T1000 (cell line): ENCODE measurements around the gene THSD4.
"Not testable (repeated sequence)": the region's sequence is repeated elsewhere in the genome, so short reads cannot be mapped to it uniquely, and the experiment has no call there.

ENCODE experiments used
- DNase-seq: peaks from one replicate; lab custom pipeline; 2025; ENCODE audit warnings: mixed read lengths; lab: John Stamatoyannopoulos, UW

Gene THSD4

GRCh38 chr15:71657141-71657540, 541.9 kb downstream of the THSD4 start:
- DNase-seq: no peak

- DNase-seq: no peak
Measured at GRCh38 chr15:71658036-71658435, 542.8 kb downstream of the THSD4 start.

DNA sequence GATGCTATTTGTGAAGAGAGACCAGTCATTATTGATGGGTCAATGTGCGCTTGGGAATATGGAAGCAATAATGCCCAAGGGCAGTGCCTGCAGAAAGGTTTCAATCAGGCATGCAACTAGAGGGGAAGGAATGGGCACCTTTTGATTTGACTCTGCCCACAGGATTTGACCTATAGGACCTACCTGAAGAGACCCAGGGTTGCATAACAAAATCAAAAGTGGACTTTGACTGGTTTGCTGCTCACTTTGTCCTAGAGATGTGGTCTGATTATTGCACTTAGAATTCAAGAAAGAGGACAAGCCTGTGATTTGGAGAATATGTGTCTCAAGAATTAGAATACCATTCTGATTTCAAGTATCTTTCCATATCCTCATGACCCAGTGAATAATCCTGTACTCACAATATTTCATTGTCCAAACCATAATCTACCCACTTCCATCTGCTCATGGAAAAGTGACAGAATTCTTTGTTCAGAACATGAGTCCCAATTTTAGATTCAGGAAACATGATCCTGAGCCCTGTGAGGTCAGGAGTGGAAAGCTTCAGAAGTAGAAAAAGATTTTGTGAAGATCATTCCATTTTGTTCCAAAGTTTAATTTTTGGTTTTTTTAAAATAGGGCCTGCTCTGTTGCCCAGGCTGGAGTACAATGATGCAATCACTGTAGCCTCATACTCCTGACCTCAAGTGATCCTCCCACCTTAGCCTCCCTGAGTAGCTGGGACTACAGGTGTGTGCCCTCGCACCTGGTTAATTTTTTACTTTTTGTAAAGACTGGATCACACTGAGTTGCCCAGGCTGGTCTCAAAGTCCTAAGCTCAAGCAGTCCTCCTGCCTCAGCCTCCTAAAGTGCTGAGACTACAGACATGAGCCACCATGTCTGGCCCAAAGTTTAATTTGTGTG, 543.8 kb downstream of the THSD4 start:
- no peak for DNase-seq

DNA sequence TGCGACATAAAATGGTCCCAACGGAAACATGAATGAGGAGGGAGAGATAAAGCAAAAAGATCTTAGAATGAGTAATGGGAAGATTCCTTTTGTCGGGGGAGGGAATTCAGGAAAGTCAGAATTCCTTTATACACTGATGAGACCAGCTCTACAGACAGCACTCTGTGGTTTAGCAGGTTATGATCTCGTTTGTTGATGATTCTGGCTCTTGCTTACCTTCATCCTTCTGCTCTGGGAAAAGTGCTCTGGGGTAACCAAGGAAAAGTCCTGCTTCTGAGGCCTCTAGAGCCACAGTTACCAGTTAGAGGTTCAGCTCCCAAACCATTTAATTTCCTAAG, 544.4 kb downstream of the THSD4 start:
- no peak for DNase-seq

- DNase-seq: no peak
Measured at GRCh38 chr15:71660501-71660900, 545.2 kb downstream of the THSD4 start.

DNA sequence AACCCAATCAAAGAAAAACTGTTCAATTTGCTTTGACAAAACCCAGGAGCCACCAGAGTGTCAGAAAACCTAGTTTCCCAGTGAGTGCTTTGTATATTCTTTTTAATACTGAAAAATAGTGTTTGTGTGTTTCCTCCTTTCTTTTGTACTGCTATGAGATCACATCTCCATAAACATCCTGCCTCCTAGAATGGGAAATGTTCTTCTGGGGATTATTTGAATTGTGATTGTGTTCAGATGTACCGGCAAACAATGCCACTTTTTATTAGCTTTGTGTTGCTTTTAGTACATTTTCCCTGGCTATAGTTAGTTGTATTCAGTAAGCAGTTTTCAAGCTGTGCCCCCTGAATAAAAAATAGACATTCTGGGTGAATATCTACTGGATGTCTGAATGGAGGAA, 547.0 kb downstream of the THSD4 start:
- DNase-seq: no peak

DNA sequence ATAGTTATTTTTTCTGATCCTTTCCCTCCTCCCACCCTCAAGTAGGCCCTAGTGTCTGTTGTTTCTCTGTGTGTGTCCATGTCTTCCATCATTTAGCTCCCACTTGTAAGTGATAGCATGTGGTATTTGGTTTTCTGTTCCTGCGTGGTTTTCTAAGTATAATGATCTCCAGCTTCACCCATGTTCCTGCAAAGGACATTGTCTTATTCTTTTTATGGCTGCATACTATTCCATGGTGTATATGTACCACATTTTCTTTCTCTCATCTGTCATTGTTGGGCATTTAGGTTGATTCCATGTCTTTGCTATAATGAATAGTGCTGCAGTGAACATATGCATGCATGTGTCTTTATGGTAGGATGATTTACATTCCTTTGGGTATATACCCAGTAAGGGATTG, 549.4 kb downstream of the THSD4 start:
- no peak for DNase-seq

- DNase-seq: no peak
Measured at GRCh38 chr15:71666763-71667620, 551.7 kb downstream of the THSD4 start.

DNA sequence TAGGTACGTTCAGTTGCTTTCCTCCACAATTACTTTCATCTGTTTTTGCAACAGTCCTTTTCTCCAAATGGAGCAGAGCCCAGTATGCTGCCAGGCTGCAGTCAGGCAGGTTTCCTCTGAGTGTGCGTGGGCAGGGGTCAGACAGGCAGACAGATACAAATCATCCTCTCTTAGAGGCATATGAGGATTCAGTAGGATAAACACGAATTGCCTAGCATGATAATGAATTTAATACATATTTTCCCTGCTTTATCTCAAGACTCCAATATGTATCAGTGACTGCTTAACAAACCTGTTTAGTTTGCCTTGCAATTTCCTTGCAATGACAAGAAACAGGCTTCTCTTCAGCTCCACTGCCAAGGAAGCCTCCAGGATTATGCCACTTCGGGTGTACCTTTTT, 554.4 kb downstream of the THSD4 start:
- DNase-seq: no peak

GRCh38 chr15:71670222-71670621, 555.0 kb downstream of the THSD4 start:
- not testable (repeated sequence) for DNase-seq

DNA sequence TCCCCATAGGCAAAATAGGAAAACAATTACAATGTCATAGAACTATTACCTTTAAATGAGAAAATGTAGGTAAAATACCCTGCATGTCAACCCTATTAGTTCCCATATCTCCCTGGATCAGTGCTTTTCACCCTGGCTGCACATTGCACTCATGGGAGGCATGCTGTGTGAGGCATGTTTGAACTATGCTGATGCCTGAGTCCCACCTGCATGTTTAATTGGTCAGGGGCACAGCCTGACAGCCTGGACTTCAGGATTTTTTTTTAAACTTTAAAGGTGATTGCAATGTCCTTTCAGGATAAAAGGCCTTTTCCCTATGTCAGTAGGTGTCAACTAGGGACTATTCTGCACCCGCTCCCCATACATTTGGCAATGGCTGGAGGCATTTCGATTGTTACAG, 559.1 kb downstream of the THSD4 start:
- no peak for DNase-seq

GRCh38 chr15:71677352-71677751, 562.1 kb downstream of the THSD4 start:
- DNase-seq: no peak

DNA sequence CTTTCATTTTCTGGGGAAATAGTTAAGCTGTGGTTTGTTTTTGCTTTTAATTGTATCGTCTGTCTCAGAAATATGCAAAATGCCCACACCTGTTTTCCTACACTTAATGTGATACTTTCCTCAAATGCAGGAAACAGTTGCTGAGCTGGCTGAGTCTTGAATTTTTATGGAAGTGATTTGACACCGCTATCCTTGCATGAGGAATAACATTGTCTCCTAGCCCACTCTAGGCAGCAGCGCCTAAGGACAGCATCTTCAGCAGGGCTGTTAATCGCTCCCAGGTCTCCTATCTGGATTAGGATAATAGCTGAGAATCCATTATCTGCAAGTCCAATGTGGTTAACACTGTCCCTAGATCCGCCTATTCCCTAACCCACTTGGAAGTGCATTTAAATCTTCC, 562.5 kb downstream of the THSD4 start:
- DNase-seq: no peak

GRCh38 chr15:71678191-71678590, 562.9 kb downstream of the THSD4 start:
- DNase-seq: no peak

- DNase-seq: no peak
Measured at GRCh38 chr15:71678605-71679004, 563.3 kb downstream of the THSD4 start.

DNA sequence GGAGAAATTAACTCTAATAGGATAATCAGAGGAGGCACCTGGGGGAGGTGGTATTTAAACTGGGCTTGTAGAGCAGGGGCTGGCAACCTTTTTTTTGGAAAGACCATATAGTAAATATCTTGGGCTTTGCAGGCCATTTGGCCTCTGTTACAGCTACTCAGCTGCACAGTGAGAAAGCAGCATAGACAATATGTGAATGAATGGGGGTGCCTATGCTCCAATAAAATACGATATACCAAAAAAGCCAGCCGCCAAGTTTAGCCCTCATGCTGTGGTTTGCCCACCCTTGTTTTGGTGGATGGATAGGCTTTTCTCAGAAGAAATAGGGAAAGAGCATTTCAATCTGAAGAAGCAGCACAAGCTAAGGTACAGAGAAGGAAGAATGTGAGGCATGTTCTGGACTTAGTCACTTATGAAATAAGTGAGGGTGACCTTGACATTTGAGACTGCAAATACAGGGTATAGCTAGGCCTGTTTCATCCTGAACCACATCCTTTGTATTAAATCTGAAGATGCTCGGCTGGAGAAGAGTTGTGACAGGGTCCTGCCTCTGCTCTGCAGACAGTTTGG, 564.0 kb downstream of the THSD4 start:
- no peak for DNase-seq

DNA sequence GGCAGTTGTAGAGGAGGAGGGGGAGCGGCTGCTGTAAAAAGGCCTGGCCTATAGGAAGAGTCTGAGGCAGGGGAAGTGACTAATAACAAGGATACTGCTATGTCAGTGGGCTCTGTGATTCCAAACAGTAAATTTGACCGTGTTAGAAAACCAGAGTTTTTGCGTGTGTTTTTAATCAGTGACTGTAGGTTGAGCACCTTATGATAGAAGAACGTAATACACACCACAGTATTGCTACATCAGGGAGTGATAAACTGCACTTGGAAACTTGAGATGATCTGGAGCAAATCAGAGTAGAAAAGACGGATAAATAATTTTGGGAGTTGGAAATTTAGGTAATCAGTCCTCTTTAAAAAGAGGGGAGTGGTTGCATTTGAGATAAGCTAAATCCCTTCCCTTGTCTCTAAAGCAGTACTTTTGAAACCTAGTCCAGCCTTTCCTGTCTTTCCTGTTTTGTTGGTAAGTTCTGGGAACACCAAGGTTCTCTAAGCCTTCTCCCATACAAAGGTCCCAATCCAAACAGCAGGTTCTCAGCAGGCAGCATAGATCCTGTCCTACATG, 564.6 kb downstream of the THSD4 start:
- DNase-seq: peak; percentile 22

GRCh38 chr15:71682001-71682400, 566.7 kb downstream of the THSD4 start:
- no peak for DNase-seq

DNA sequence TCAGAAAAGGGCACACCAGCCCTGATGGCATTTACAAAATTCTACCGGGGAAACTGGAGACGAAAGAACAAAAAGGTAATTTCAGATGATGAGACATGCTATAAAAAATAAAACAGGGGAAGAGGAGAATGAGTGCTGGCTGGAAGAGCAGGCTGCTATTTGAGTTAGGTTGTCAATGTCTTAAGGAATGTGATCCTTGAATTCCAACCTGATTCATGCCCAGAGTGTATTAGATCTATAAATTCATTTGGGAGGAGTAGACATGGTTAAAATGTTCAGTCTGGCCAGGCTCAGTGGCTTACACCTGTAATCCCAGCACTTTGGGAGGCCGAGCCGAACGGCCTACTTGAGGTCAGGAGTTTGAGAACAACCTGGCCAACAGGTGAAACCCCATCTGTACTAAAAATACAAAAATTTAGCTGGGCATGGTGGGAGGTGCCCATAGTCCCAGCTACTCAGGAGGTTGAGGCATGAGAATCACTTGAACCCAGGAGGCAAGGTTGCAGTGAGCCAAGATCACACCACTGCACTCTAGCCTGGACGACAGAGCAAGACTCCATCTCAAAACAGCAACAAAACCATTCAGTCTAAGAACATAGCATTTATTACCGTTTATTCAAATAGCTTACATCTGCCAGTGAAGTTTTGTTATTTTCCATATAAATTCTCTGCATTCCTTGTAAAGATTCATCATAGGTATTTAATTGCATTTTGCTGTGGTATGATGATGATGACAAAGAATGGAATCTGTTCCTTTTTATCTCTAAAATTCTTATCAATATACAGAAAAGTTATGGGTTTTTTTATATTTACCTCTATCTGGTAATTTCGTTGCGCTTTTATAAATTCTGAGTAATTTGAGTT, 568.4 kb downstream of the THSD4 start:
- DNase-seq: no peak

GRCh38 chr15:71685420-71685993, 570.2 kb downstream of the THSD4 start:
- no peak for DNase-seq
